Prostate gland (tissue), 2 donors: ENCODE data around the gene SPON2. TPM values are rescaled to one million over a fixed set of nuclear protein-coding genes. Genes with fewer than 3 reads are reported as not detected.

ENCODE experiments used
- DNase-seq: peaks from one replicate; pipeline ENCODE4 v3.0.0-alpha.2; 2019; ENCODE audit warnings: low spot score
- H3K27ac ChIP-seq, 2 donors: fragments of 200-600 bp; sonication (generic); 2 replicates each; pipeline ENCODE4 v1.5.1; 2017 to 2019
- H3K27me3 ChIP-seq: fragments of 200-600 bp; sonication (generic); replicated peaks from 2 replicates; pipeline ENCODE4 v1.5.1; 2019; ENCODE audit not compliant: insufficient read depth
- H3K36me3 ChIP-seq, 2 donors: fragments of 200-600 bp; sonication (generic); 1 replicate in 1 of 2; 2 replicates in 1 of 2; pipeline versions ENCODE4 v1.5.1 to v1.8.1; 2017 to 2019
- H3K4me1 ChIP-seq: fragments of 200-600 bp; sonication (generic); replicated peaks from 2 replicates; pipeline ENCODE4 v1.5.1; 2019
- H3K4me3 ChIP-seq, 2 donors: fragments of 200-600 bp; sonication (generic); 2 replicates each; pipeline ENCODE4 v1.5.1; 2017 to 2019
- H3K9me3 ChIP-seq: fragments of 200-600 bp; sonication (generic); 2 replicates; pipeline ENCODE4 v1.5.1; 2017
- CTCF ChIP-seq, 4 experiments: fragments of 200-600 bp in 2 of 4; fragments of 450-650 bp in 2 of 4; sonication (generic) in 2 of 4; IDR thresholded peaks; 1 replicate in 3 of 4; 2 replicates in 1 of 4; pipeline ENCODE4 v1.5.1; 2016 to 2019; ENCODE audit warnings: antibody characterized with exemption in 4 of 4, mild to moderate bottlenecking in 2 of 4, moderate library complexity in 2 of 4
- POLR2A ChIP-seq: fragments of 450-650 bp; IDR thresholded peaks from one replicate; pipeline ENCODE4 v1.6.1; 2016; ENCODE audit warnings: antibody characterized with exemption, mild to moderate bottlenecking
- POLR2AphosphoS5 ChIP-seq: sonication (generic); formaldehyde crosslinking; IDR thresholded peaks from one replicate; pipeline ENCODE4 v1.6.1; 2017; ENCODE audit warnings: antibody characterized with exemption
- WGBS: methylation state at CpG from one replicate; pipeline ENCODE4 v1.1.5; 2018; 5-methylcytosine and 5-hydroxymethylcytosine counted together
- intact Hi-C: fragments of 100-400 bp; cut with DNase I; formaldehyde crosslinking; loops from one replicate; pipeline ENCODE4 v1.14.2; 2022
- total RNA-seq, 2 donors: library from RNA; depleted of rRNA; stranded (reverse); fragments of >200 nt; gene quantifications; one replicate each; pipeline ENCODE4 v1.1.0, GENCODE V29; 2016

Gene SPON2
- total RNA-seq, 2 donors from 2014 or later = 107 to 134 TPM

GRCh38 chr4:1203026-1203616 lies 30.7 kb upstream of the SPON2 start:
- WGBS = 86% methylated on average over 13 of the region's 13 CpGs
- Histone ChIP-seq H3K9me3 (no peaks in the 10 kb centered on the region), H3K4me3 (no peak overlapping the region), H3K27ac (peak overlapping the region; percentile 3 to 52), H3K4me1 (peaks cover 3% of the 10 kb centered on the region), H3K27me3 (no peaks in the 10 kb centered on the region), H3K36me3 (no peaks in the 10 kb centered on the region)
- TF ChIP-seq POLR2AphosphoS5 = no peak
- TF ChIP-seq POLR2A = no peak
- TF ChIP-seq CTCF (IDR thresholded peaks at IDR 0.05) = no peak
- DNase-seq = no peak
- intact Hi-C loops = no loop called here

GRCh38 chr4:1202526-1203011 lies 30.2 kb upstream of the SPON2 start:
- H3K9me3 ChIP-seq = no peaks in the 10 kb centered on the region
- no peaks in the 10 kb centered on the region for H3K27me3 ChIP-seq
- H3K36me3 ChIP-seq = no peaks in the 10 kb centered on the region
- peak overlapping the region; percentile 3 to 52 for H3K27ac ChIP-seq
- H3K4me1 ChIP-seq = no peaks in the 10 kb centered on the region
- no peak overlapping the region for H3K4me3 ChIP-seq
- intact Hi-C loops = no loop called here
- no peak for TF ChIP-seq POLR2A
- WGBS = 83% methylated on average over 19 of the region's 19 CpGs
- DNase-seq = no peak

GRCh38 chr4:1201851-1202525 lies 29.6 kb upstream of the SPON2 start:
- Histone ChIP-seq H3K36me3 (no peaks in the 10 kb centered on the region), H3K4me1 (no peaks in the 10 kb centered on the region), H3K9me3 (no peaks in the 10 kb centered on the region), H3K4me3 (no peak overlapping the region), H3K27ac (peak overlapping the region; percentile 3 to 52), H3K27me3 (no peaks in the 10 kb centered on the region)
- TF ChIP-seq CTCF (IDR thresholded peaks at IDR 0.05) (no peak), POLR2AphosphoS5 (peak; percentile 29)
- intact Hi-C loops = no loop called here
- 74% methylated on average over 26 of the region's 26 CpGs for WGBS
- DNase-seq = no peak

- TF ChIP-seq CTCF (IDR thresholded peaks at IDR 0.05) (no peak), POLR2A (no peak), POLR2AphosphoS5 (peak; percentile 18)
- Histone ChIP-seq H3K27me3 (no peaks in the 10 kb centered on the region), H3K9me3 (no peaks in the 10 kb centered on the region), H3K4me1 (no peaks in the 10 kb centered on the region), H3K27ac (peak overlapping the region; percentile 8 to 24), H3K36me3 (no peaks in the 10 kb centered on the region), H3K4me3 (peak overlapping the region in 1 of 2 donors; percentile 5)
- WGBS = 25% methylated on average over 15 of the region's 20 CpGs
- peak; percentile 2 for DNase-seq
- intact Hi-C loops = no loop called here
Observed at GRCh38 chr4:1200425-1201035, 28.1 kb upstream of the SPON2 start.

- H3K27me3 ChIP-seq = no peaks in the 10 kb centered on the region
- H3K36me3 ChIP-seq = no peaks in the 10 kb centered on the region
- peak overlapping the region in 1 of 2 donors; percentile 8 for H3K27ac ChIP-seq
- 76% methylated on average over 27 of the region's 27 CpGs for WGBS
- TF ChIP-seq CTCF (IDR thresholded peaks at IDR 0.05) = no peak
- no peak for DNase-seq
- H3K4me3 ChIP-seq = no peak overlapping the region
- no peaks in the 10 kb centered on the region for H3K4me1 ChIP-seq
- intact Hi-C loops = no loop called here
- H3K9me3 ChIP-seq = no peaks in the 10 kb centered on the region
Observed at GRCh38 chr4:1199556-1200331, 27.4 kb upstream of the SPON2 start.
